ENCODE measurements around the gene PPHLN1.

PPHLN1 gene

GRCh38 chr12:42394429-42394828, 68.5 kb downstream of the PPHLN1 start:
- no peak overlapping the region for H3K4me3 ChIP-seq (ENCODE audit: low read length)
- no peak for DNase-seq (ENCODE audit: low read depth)
- TF ChIP-seq CTCF (conservative IDR thresholded peaks at IDR 0.05; ENCODE audit: low read length), result no peak

- no peak overlapping the region for H3K4me3 ChIP-seq (ENCODE audit: low read length)
- no peak for DNase-seq (ENCODE audit: low read depth)
- no peak for TF ChIP-seq CTCF (conservative IDR thresholded peaks at IDR 0.05; ENCODE audit: low read length)
Observed at GRCh38 chr12:42396473-42397259, 70.7 kb downstream of the PPHLN1 start.

GRCh38 chr12:42402821-42403411, 76.9 kb downstream of the PPHLN1 start:
- no peak for DNase-seq (ENCODE audit: low read depth)

GRCh38 chr12:42407306-42407705, 81.3 kb downstream of the PPHLN1 start:
- H3K4me3 ChIP-seq (ENCODE audit: low read length), result no peak overlapping the region
- TF ChIP-seq CTCF (conservative IDR thresholded peaks at IDR 0.05; ENCODE audit: low read length), result no peak
- peak; percentile 4 for DNase-seq (ENCODE audit: low read depth)

More at GRCh38 chr12:42402821-42403411, 76.9 kb downstream of the PPHLN1 start:
- H3K4me3 ChIP-seq (ENCODE audit: low read length), result no peak overlapping the region
- TF ChIP-seq CTCF (conservative IDR thresholded peaks at IDR 0.05; ENCODE audit: low read length), result no peak

- no peak for TF ChIP-seq CTCF (conservative IDR thresholded peaks at IDR 0.05; ENCODE audit: low read length)
- no peak overlapping the region for H3K4me3 ChIP-seq (ENCODE audit: low read length)
- DNase-seq (ENCODE audit: low read depth), result no peak
Observed at GRCh38 chr12:42409471-42409870, 83.5 kb downstream of the PPHLN1 start.

- no peak overlapping the region for H3K4me3 ChIP-seq (ENCODE audit: low read length)
- no peak for DNase-seq (ENCODE audit: low read depth)
- no peak for TF ChIP-seq CTCF (conservative IDR thresholded peaks at IDR 0.05; ENCODE audit: low read length)
Observed at GRCh38 chr12:42410340-42410739, 84.4 kb downstream of the PPHLN1 start.

- TF ChIP-seq CTCF (conservative IDR thresholded peaks at IDR 0.05; ENCODE audit: low read length), result no peak
- no peak overlapping the region for H3K4me3 ChIP-seq (ENCODE audit: low read length)
- no peak for DNase-seq (ENCODE audit: low read depth)
Observed at GRCh38 chr12:42420395-42420794, 94.4 kb downstream of the PPHLN1 start.
